ENCODE measurements around the gene WFS1.

WFS1 gene

GRCh38 chr4:6327220-6327917, 57.7 kb downstream of the WFS1 start:
- peak; percentile 58 to 74 for DNase-seq

GRCh38 chr4:6328526-6328925, 58.9 kb downstream of the WFS1 start:
- DNase-seq: no peak

DNA sequence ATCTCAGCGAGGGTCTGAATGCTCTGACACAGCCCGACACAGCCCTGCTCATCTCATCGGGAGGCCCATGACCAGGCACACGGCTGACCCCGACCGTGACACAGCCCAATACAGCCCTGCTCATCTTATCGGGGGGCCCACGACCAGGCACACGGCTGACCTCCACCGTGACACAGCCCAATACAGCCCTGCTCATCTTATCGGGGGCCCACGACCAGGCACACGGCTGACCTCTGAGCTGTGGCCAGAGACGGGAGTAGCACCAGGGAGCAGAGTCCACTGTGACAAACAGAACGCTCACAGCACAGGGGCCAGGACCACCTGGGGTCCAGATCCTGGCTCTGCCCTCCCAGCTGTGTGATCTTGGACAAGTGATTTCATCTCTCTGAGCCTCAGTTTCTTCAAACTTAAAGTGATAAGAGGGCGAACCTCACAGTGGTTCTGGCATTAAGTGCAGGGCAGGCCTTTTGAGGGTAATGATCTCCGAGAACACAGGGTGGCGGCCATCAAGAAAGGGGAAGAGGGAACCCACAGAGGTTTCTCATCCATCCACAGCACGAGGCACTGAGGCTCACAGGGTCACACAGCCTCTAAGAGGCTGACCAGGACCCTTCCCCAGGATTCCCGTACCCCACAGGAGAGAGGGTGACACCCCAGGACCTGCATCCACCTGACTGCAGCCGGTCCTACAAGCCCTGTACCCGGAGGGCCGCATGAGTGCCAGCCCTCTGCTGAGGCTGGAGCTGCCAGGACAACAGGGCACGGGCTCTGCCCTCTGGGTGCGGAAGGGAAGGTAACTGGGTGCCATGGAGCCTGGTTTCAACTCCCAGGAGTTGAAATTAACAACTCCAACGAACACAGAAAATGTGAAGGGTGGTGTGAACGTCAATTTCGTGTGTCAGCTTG, 60.1 kb downstream of the WFS1 start:
- DNase-seq: no peak

- DNase-seq: no peak
These were observed 60.7 kb downstream of the WFS1 start for GRCh38 chr4:6330384-6330767.

DNA sequence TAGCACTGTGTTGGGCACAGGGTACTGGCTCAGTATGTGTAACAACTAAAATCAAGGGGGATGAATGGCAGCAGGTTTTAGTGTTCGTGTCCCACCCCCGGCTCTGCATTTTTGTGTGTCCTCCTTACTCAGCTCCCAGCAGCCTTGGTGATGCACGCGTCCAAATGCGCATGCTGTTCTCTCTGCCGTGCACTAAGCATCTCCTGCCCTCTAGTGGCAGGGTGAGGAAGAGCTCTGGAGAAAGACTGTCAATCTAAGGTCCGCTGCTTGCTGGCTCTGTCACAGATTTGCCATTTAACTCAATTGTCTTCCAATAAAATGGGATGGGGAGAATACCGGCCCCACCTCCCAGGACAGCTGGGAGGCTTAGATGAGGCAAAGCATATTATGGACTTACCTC, 61.4 kb downstream of the WFS1 start:
- DNase-seq: no peak

DNA sequence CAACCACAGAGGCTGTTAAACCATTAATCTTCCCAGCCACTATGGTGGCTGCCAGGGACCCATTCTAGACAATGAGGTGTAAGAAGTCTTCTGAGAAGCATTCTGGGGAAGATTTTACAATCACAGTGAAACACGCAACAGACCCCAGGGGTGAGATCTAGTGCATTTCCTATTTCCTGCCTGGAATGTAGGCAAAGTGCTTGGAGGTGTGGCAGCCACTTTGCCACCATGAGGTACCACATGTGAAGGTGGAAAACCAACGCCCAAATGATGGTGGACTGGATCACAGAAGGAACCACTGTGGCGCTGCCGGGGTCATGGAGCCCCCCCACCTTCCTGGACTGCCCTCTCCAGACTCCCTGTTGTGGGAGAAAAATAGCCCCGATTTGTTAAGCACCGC, 61.8 kb downstream of the WFS1 start:
- DNase-seq: no peak

GRCh38 chr4:6332042-6332668, 62.5 kb downstream of the WFS1 start:
- peak in 1 of 2 experiments; percentile 14 for DNase-seq

- DNase-seq: no peak
These were observed 63.0 kb downstream of the WFS1 start for GRCh38 chr4:6332669-6333050.

GRCh38 chr4:6333301-6334202, 63.9 kb downstream of the WFS1 start:
- no peak for DNase-seq

DNA sequence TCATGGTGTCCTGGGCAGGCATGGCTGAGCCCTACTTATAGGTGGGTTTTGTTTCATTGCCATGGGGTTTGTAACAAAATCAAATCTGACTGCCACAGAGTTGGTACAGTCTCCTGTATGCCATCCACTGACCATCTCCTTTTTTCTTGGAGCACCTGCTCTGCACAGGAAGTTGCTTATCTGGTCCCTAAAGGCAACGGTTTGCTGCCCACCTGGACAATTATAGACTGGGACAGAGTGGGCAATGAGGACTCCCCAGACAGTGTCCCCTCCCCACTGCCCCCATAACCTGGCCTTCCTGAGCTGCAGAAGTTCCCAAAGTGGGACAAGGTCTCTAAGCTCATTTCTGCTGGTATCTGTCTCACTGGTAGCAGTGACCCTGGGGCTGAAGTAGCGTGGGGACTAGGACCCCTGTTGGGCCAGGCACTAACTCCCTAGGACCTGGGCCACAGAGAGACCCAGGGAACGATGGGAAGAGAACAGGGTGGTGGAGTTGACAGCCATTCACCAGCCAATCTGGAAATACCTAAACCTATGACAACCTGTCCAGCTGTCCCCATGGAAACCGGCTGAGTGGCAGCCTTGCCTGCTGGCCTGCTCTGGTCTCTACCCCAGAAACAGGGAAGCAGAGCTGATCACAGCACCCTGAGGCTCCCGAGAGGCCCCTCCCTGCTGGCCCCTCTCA, 64.7 kb downstream of the WFS1 start:
- DNase-seq: no peak

GRCh38 chr4:6335040-6335590, 65.5 kb downstream of the WFS1 start:
- no peak for DNase-seq

DNA sequence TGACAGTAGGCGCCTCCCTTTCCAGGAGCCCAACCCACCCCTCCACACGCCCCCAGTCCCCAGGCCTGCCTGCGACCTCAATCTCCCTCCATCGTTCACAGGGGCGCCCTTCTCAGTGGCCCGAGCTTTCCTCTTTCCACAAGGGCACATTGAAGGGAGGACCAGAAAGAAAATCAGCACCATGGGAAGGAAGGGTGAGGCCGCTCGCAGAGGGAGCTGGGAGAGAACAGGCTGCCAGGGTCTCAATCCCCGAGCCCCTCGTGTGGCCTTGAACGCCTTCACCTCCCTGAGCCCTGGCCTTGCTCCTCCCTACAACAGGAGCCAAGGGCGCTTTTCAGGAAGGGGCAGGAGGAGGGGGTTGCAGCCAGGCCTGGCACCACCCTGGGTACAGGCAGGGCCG, 66.5 kb downstream of the WFS1 start:
- DNase-seq: no peak

- no peak for DNase-seq
These were observed 67.8 kb downstream of the WFS1 start for GRCh38 chr4:6337331-6337935.

DNA sequence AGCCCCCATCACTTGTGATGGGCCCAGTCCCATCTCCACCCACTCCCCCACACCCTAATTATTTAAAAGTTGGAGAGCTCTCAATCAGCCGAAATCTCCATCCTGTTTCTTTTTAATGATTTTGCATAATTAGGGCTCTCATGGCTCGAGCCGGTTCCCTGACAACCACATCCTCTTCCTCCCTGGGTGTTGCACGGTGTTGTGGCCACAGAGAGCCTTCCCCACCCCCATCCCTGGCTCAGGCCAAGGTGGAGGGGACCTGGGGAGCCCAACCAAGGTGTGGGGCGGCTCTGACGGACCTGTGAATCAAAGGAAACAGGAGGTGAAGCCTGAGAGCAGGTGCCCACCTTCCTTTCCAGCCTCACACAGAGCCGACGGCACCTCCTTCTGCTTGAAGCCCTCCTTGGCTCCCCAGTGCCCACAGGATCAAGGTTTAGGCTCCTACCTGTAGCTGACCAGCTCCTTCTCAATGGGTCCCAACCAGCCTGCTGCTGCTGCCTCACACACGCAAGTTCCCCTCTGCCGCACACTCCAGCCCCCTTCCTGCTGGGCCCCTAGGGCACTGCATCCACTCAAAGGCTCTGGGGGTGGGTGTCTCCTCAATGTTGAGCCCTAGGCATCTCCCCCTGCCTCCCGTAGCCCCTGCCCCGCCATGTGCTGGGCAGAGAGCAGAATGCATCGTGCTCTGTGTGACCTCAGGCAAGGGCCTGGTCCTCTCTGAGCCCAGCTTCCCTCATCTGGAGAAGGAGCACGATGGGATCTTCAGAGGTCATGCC, 68.7 kb downstream of the WFS1 start:
- DNase-seq: no peak

- no peak for DNase-seq
These were observed 69.5 kb downstream of the WFS1 start for GRCh38 chr4:6338951-6339817.

DNA sequence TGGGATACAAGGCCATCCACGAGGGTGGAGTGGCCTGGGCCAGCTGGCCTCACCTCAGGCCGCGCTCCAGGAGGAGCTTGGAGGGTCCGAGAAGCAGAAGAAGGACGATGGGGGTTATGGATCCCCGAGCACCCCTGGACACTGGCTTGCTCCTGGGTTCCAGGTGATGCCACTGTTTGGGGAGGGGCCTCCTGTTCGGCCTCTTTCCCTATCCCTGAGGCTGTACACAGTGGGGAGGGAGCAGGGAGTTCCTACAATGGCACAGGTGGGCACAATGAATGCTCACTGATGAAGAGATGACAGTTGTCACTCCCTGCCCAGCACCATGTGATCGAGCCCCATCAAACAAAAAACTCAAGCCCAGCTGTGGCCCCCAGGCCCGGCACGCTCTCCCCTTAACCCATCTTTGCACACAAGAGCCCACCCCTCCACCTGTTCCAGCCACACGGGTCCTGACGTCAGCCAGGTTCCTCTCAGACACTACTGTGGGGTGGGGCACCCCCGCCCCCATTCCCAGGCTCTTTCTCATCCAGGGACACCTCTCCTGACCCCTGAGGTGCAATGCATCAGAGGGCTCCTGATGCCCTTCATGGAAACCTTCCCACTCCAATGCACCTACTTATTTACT, 70.3 kb downstream of the WFS1 start:
- no peak for DNase-seq

DNA sequence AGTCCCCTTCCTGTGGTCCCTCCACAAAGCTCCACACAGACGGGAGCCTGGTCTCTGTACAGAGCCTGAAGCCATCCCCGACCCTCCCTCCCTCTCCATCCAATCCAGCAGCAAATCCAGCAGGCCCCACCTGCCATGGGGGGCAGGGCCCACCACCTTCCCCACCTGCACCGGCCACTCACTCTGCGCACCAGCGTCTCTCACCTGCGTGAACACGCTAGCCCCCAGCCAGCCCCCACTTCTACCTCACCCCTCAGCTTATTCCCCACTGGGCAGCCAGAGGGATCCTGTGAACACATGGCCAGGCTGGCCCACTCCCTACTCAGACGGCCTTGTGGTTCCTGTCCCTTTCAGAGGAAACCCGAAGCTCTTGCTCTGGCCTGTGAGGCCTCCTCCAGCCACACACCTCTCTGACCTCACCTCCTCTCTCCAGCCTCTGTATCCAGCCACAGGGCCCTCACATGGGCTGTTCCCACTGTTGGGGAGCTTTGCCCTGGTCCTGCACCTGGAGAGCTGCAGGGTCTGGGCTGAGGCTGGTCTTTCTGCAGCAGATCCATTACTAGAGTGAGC, 70.9 kb downstream of the WFS1 start:
- DNase-seq: no peak

DNA sequence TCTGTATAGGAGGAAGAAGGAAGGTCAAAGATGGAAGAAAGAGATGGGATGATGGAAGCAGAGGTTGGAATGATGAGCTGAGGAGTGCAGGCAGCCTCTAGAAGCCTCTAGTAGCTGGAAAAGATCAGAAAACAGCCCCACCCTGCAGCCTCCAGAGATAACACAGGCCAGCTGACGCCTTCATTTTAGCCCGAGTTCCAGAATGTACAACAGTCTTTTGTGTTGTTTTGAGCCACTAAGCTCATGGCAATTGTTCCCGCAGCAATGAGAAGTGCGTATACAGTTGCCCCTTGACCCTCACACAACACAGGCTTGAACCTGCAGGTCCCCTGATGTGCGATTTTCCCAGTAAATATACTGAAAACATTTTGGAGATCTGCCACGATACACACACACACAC, 72.0 kb downstream of the WFS1 start:
- DNase-seq: no peak
